Measurements from ENCODE around the gene OXER1. TPM values are rescaled to one million over a fixed set of nuclear protein-coding genes. Genes with fewer than 3 reads are reported as not detected.

Gene OXER1
- total RNA-seq, 1 experiment from 2014 or later, result not detected

DNA sequence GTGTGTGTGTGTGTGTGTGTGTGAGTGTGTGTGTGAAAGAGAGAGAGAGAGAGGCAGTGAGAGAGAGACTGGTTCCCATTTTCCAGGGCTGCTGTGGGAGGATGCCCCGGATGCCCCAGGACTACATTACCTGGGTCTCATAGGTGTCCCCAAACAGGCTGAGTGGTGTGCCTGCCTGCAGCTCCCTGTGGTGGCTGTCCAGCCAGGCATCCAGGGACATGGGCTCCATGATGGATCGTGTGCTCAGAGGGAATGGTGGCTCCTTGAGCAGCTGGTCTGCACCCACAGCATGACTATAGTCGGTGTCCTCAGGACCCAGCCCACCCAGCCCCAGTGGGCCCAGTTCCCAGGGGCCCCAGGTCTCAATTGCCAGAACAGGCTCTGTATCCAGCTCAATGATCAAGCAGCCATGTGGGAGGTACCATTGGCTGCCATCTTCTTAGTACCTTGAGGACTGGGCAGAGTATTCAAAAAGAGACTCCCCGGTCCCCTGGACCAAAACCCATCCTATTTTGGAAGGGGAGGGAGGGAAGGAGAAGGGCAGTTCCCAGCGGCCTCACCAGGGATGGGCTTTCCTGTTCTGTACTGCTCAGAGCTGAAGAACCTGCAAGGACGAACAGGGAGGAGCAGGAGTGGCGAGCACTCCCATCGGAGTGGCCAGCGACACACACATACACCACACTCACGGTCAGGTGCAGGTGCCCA lies 5.8 kb upstream of the OXER1 start:
- ATAC-seq, result no peak

DNA sequence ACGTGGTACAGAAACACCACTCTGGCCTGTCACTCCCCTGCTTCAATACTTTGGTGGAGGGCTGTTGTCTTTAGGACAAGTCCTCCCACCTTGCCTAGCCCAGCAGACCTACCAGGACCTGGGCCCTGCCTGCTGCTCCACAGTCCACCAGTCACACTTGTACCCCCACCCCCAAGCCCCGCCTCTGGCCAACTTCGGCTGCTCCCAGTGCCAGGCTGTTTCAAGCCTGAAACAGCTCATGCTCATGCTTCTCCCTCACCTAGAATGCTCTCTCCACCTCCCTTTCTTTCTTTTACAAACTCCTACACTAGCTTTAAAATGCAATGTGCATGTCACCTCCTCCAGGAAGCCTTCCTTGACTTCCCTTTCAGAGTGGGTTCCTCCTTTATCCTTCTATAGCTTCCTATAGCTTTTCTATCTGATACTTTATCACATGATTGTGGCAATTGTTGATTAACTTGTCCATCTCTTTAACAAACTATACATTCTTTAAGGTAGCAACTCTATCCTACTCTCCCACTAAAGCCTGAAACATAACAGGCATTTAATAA lies 4.8 kb upstream of the OXER1 start:
- Histone ChIP-seq H3K27ac (ENCODE audit: low read length) (no peak overlapping the region), H3K9me2 (replicated peaks; ENCODE audit: low read length) (no peaks in the 10 kb centered on the region), H3K79me2 (ENCODE audit: low read length) (no peaks in the 10 kb centered on the region), H3K4me2 (ENCODE audit: low read length) (no peak overlapping the region), H3K9ac (ENCODE audit: low read length) (no peak overlapping the region), H3F3A (ENCODE audit: low read length, unreplicated experiment) (no peaks in the 10 kb centered on the region), H2AFZ (ENCODE audit: low read length) (no peak overlapping the region), H3K36me3 (ENCODE audit: low read depth, low read length) (no peaks in the 10 kb centered on the region), H3K4me3 (ENCODE audit: low read length) (no peak overlapping the region), H3K4me1 (ENCODE audit: insufficient read depth, low read length) (no peaks in the 10 kb centered on the region), H3K9me3 (ENCODE audit: low read length) (no peaks in the 10 kb centered on the region), H3K27me3 (ENCODE audit: low read length) (no peaks in the 10 kb centered on the region), H4K20me1 (ENCODE audit: low read length) (no peaks in the 10 kb centered on the region)
- DNase-seq, result no peak
- ChIA-PET CTCF (no interaction called here), POLR2A (ENCODE audit: unreplicated experiment) (no interaction called here)
- TF ChIP-seq EZH2 (IDR thresholded peaks at IDR 0.05; ENCODE audit: low read length, unreplicated experiment) (no peak), EZH2phosphoT487 (IDR thresholded peaks at IDR 0.05; ENCODE audit: borderline replicate concordance, low read length) (no peak)
- TF ChIP-seq, protein P1, sequence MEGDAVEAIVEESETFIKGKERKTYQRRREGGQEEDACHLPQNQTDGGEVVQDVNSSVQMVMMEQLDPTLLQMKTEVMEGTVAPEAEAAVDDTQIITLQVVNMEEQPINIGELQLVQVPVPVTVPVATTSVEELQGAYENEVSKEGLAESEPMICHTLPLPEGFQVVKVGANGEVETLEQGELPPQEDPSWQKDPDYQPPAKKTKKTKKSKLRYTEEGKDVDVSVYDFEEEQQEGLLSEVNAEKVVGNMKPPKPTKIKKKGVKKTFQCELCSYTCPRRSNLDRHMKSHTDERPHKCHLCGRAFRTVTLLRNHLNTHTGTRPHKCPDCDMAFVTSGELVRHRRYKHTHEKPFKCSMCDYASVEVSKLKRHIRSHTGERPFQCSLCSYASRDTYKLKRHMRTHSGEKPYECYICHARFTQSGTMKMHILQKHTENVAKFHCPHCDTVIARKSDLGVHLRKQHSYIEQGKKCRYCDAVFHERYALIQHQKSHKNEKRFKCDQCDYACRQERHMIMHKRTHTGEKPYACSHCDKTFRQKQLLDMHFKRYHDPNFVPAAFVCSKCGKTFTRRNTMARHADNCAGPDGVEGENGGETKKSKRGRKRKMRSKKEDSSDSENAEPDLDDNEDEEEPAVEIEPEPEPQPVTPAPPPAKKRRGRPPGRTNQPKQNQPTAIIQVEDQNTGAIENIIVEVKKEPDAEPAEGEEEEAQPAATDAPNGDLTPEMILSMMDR (conservative IDR thresholded peaks at IDR 0.05; ENCODE audit: low read depth, low read length), result no peak
- ATAC-seq, result no peak
- no TSS peak for BruUV-seq (replicated peaks)
- intact Hi-C loops (cut with micrococcal nuclease), result no loop called here

More for the DNA sequence above, 5.8 kb upstream of the OXER1 start:
- Histone ChIP-seq H2AFZ (ENCODE audit: low read length) (no peak overlapping the region), H3K4me1 (ENCODE audit: insufficient read depth, low read length) (no peaks in the 10 kb centered on the region), H3K27me3 (ENCODE audit: low read length) (no peaks in the 10 kb centered on the region), H3F3A (ENCODE audit: low read length, unreplicated experiment) (no peaks in the 10 kb centered on the region), H4K20me1 (ENCODE audit: low read length) (no peaks in the 10 kb centered on the region), H3K9me3 (ENCODE audit: low read length) (no peaks in the 10 kb centered on the region), H3K4me2 (ENCODE audit: low read length) (no peak overlapping the region), H3K27ac (ENCODE audit: low read length) (no peak overlapping the region), H3K4me3 (ENCODE audit: low read length) (no peak overlapping the region), H3K79me2 (ENCODE audit: low read length) (no peaks in the 10 kb centered on the region), H3K9me2 (replicated peaks; ENCODE audit: low read length) (no peaks in the 10 kb centered on the region), H3K36me3 (ENCODE audit: low read depth, low read length) (no peaks in the 10 kb centered on the region), H3K9ac (ENCODE audit: low read length) (no peak overlapping the region)
- no peak for DNase-seq
- CTCF ChIA-PET, result no interaction called here
- TF ChIP-seq EZH2phosphoT487 (IDR thresholded peaks at IDR 0.05; ENCODE audit: borderline replicate concordance, low read length) (no peak), EZH2 (IDR thresholded peaks at IDR 0.05; ENCODE audit: low read length, unreplicated experiment) (no peak)
- TF ChIP-seq, protein P1 (conservative IDR thresholded peaks at IDR 0.05; ENCODE audit: low read depth, low read length), result no peak
- intact Hi-C loops (cut with micrococcal nuclease), result no loop called here
- POLR2A ChIA-PET (ENCODE audit: unreplicated experiment), result no interaction called here
- BruUV-seq (replicated peaks), result no TSS peak
